ENCODE measurements around the gene LRP1B. TPM values are rescaled to one million over a fixed set of nuclear protein-coding genes. Genes with fewer than 3 reads are reported as not detected.
A peak's percentile ranks its signal among the peaks of the same experiment; 100 is the strongest.

LRP1B gene
- total RNA-seq, 1 donor from 2014 or later, result 0.25 TPM

DNA sequence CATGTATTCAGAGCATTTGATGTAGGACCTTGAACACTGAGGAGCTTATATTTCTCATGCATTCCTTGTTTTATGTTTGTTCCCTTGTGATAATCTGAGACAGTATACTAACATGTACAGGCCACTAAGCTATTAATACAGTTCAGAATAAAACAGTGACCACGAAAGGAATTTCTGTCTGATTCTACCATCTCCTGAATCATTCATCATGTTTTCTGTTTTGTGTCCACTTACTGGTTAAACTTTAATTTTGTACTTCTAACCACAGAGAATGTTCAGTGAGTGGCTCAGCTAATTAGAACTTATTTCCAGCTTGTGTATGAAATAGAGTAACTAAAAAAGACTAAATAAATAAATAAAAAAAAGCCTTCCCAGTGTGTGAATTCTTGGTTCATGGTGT is 110.4 kb downstream of the LRP1B start:
- no peak overlapping the region for H3K4me3 Mint-ChIP-seq (ENCODE audit: unreplicated experiment)
- peaks cover 2% of the 10 kb centered on the region for H3K9me3 Mint-ChIP-seq (ENCODE audit: low read depth)
- no peak overlapping the region for H3K27ac Mint-ChIP-seq (ENCODE audit: unreplicated experiment)
- H3K36me3 Mint-ChIP-seq (ENCODE audit: low read depth), result peaks cover 2% of the 10 kb centered on the region
- TF ChIP-seq, protein P1, sequence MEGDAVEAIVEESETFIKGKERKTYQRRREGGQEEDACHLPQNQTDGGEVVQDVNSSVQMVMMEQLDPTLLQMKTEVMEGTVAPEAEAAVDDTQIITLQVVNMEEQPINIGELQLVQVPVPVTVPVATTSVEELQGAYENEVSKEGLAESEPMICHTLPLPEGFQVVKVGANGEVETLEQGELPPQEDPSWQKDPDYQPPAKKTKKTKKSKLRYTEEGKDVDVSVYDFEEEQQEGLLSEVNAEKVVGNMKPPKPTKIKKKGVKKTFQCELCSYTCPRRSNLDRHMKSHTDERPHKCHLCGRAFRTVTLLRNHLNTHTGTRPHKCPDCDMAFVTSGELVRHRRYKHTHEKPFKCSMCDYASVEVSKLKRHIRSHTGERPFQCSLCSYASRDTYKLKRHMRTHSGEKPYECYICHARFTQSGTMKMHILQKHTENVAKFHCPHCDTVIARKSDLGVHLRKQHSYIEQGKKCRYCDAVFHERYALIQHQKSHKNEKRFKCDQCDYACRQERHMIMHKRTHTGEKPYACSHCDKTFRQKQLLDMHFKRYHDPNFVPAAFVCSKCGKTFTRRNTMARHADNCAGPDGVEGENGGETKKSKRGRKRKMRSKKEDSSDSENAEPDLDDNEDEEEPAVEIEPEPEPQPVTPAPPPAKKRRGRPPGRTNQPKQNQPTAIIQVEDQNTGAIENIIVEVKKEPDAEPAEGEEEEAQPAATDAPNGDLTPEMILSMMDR (IDR thresholded peaks at IDR 0.05), result no peak
- DNase-seq (ENCODE audit: low spot score), result no peak
- peaks cover 10% of the 10 kb centered on the region for H3K4me1 Mint-ChIP-seq (ENCODE audit: low read depth)
- H3K27me3 Mint-ChIP-seq (ENCODE audit: low read depth), result no peaks in the 10 kb centered on the region

DNA sequence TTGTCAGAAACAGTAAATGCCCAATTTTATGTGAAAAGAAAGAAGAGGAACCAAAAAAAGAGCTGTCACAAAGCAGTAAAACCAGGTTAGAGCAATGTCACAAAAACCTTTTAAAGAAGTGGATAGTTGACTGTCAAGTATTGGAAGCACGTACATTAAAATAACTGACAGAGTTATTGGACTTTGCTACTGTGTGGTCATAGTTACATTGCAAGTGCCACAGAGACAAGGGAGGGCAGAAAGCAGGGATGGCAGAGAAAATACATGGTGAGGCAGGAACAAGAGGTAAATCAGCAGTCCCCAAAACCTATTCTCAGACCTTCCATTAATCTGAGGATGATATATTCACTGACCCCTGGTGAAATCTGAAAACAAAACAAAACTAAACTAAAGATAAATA is 116.3 kb downstream of the LRP1B start:
- Mint-ChIP-seq H3K4me1 (ENCODE audit: low read depth) (peaks cover 15% of the 10 kb centered on the region), H3K27ac (ENCODE audit: unreplicated experiment) (no peak overlapping the region), H3K4me3 (ENCODE audit: unreplicated experiment) (no peak overlapping the region), H3K27me3 (ENCODE audit: low read depth) (no peaks in the 10 kb centered on the region), H3K9me3 (ENCODE audit: low read depth) (peaks cover 2% of the 10 kb centered on the region), H3K36me3 (ENCODE audit: low read depth) (peaks cover 2% of the 10 kb centered on the region)
- TF ChIP-seq, protein P1 (IDR thresholded peaks at IDR 0.05), result no peak
- DNase-seq (ENCODE audit: low spot score), result no peak

DNA sequence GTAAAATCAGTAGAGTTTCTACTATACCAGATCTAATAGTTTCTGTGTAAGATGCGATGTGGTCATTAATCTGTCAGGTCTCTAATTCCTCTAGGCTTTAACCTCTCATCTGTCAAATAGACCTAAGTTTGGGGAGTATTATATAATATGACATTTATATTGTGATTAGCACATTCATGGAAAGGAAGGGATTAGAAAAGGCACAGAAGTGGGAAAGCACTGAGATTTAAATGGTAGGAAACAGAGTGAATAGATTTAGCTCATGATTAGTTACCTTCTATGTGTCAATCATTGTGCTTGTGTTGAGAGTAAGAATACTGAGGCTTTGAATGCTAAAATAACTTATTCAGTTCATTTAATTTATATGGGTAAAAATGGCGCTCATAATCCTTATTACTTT is 118.0 kb downstream of the LRP1B start:
- Mint-ChIP-seq H3K27ac (ENCODE audit: unreplicated experiment) (no peak overlapping the region), H3K27me3 (ENCODE audit: low read depth) (no peaks in the 10 kb centered on the region), H3K4me3 (ENCODE audit: unreplicated experiment) (no peak overlapping the region), H3K4me1 (ENCODE audit: low read depth) (peaks cover 26% of the 10 kb centered on the region), H3K9me3 (ENCODE audit: low read depth) (peaks cover 2% of the 10 kb centered on the region), H3K36me3 (ENCODE audit: low read depth) (peaks cover 2% of the 10 kb centered on the region)
- no peak for DNase-seq (ENCODE audit: low spot score)
- TF ChIP-seq, protein P1 (IDR thresholded peaks at IDR 0.05), result no peak

DNA sequence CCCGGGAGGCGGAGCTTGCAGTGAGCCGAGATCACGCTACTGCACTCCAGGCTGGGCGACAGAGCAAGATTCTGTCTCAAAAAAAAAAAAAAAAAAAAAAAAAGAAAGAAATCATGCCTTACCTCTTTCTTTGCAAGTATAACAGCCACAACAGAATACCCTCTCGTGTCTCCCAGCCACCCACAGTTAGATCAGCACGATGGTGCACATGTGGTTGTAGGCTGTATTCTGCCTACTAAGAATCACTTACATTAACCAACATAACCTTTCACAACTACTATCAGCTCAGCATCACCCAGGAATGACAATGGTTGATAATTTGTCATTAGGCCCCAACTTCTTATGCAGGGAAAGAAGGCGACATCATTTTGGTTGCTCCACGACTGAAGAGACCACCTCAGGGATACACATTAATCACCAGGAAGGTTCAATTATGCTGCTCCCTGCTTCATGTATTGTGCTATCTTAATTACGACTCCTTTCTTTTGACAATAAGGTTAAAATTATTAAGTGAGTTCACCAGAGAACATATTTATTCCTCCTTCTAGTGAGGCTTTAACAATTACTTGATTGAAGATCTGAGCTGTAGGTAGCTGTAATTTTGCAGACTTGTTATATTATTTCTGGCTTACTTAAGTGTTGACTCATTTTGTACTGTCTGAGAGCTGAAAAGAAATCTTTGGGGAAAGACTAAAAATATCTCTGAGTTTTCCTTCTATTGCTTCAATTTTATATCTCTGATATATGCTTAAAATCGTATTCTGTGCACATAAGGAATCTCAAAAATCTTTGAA is 120.1 kb downstream of the LRP1B start:
- H3K36me3 Mint-ChIP-seq (ENCODE audit: low read depth), result no peaks in the 10 kb centered on the region
- H3K4me1 Mint-ChIP-seq (ENCODE audit: low read depth), result peaks cover 27% of the 10 kb centered on the region
- peak overlapping the region; percentile 45 for H3K27ac Mint-ChIP-seq (ENCODE audit: unreplicated experiment)
- TF ChIP-seq, protein P1 (IDR thresholded peaks at IDR 0.05), result no peak
- H3K4me3 Mint-ChIP-seq (ENCODE audit: unreplicated experiment), result no peak overlapping the region
- DNase-seq (ENCODE audit: low spot score), result no peak
- H3K27me3 Mint-ChIP-seq (ENCODE audit: low read depth), result no peaks in the 10 kb centered on the region
- no peaks in the 10 kb centered on the region for H3K9me3 Mint-ChIP-seq (ENCODE audit: low read depth)

DNA sequence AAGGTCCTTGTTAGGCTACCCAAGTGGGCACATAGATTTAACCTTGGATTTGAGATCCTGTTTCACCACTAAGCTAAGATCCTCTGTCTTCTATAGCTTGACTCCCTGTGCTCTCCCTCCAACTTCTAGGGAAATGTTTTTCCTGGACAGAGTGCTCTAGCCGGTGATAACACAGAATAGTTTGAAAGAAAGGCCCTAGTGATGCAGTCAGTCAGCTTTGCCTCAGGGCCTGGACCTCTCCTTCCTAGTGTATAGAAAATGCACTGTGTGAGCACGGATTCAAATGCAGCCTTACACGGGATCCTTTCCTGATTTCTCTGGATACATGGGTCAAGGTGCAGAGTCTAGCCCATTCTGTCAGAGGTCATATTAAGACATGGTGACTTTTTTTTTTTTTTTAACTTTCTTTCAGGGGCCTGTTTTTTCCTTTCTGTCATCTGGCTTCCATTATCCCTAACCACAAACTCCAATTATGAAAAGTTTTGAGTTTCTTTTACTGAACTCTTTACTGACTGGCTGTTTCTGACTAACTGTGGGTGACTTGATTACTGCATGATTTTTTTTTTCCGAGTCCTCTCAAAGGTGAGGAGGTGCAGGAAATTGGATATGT is 122.6 kb downstream of the LRP1B start:
- Mint-ChIP-seq H3K27ac (ENCODE audit: unreplicated experiment) (peak overlapping the region; percentile 45), H3K4me1 (ENCODE audit: low read depth) (peaks cover 27% of the 10 kb centered on the region), H3K4me3 (ENCODE audit: unreplicated experiment) (no peak overlapping the region), H3K9me3 (ENCODE audit: low read depth) (no peaks in the 10 kb centered on the region), H3K36me3 (ENCODE audit: low read depth) (no peaks in the 10 kb centered on the region), H3K27me3 (ENCODE audit: low read depth) (no peaks in the 10 kb centered on the region)
- TF ChIP-seq, protein P1 (IDR thresholded peaks at IDR 0.05), result no peak
- DNase-seq (ENCODE audit: low spot score), result no peak
